NCI-H2107 treated with DMSO at 0.1 percent for 48 hours (cell line): Measurements from ENCODE around the gene DNAJA1.
"Not testable (repeated sequence)": the region's sequence is repeated elsewhere in the genome, so short reads cannot be mapped to it uniquely, and the experiment has no call there.

Source experiments
- DNase-seq: peaks from one replicate; lab custom pipeline; 2025; ENCODE audit not compliant: unreplicated experiment; lab: John Stamatoyannopoulos, UW

DNAJA1 gene

DNA sequence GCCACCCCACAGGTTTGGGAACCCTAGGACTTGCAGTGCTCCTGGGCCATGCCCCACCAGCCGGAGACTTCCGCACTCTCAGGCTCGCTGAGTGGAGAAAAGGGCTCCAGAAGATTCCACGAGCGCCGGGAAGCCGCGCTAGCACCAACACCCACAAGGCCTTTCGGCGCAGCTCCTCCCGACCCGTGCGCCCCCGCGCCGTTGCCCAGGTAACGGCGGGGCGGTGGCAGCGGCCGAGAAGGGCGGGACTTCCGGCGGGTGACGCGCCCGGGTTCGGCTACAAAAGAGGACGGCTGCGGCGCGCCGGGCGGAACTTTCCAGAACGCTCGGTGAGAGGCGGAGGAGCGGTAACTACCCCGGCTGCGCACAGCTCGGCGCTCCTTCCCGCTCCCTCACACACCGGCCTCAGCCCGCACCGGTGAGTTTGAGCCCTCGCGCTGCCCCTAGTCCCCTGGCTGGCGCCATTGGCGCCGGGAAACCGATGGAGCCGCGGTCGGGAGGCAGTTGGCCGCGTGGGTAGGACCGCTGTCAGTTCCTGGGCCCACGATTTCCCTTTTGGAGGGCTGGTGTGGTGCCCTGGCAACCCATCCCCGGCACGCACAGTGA, at the start of gene DNAJA1:
Gene DNAJA1 (plus strand): TSS at position 308 of the 606 bp plus-strand sequence. CDS start 1,212 bp downstream, outside the sequence.
- peak; percentile 55 for DNase-seq

DNA sequence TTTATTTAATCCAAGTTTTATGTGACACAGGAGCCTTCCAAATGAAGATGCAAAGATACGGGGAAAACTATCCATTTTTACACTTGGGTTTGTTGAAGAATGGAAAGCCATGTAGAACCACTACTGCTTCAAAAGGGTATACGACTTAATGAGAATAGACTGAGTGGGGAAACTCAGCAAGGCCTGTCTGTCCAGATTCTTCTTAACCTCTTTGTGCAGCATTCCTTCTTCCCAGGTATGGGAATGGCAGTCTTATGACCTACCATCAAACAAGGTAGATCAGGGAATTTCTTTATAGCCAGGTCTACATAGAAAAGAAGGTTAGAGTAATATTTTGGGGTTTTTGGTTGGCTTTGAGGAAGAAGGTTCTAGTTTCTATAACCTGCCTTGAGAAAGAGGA, 47.0 kb upstream of the DNAJA1 start:
- DNase-seq = no peak

DNA sequence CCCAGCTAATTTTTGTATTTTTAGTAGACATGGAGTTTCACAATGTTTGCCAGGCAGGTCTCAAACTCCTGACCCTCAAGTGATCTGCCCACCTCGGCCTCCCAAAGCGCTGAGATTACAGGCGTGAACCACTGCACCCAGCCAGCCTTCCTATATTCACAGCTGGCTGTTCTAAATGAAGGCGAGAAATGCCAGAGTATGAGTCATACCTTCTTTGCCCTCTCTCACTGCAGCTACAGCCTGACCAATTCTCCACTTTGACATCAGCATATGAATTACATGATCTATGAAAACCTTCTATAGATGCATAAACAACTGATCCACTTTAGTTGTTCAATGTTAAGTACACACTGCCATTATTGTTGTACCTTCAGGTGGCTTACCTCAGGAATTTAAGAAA, 38.1 kb upstream of the DNAJA1 start:
- DNase-seq = no peak

DNA sequence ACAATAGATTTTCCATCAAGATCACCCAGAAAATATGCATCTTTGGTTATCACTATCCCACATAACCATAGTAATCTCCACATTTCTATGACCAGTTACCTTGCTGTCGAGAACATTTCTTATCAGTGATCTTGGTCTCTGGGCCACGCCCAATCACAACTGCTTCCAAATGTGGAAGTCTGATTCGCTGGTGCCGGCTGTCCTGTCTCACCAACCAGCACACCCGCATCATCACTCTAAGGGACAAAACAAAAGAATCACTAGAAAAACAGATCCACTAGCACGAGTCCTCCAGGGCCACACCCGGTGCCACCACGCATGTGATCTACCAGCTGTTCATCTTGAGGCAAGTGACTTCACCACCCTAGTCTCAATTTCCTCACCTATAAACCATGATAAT, 35.4 kb upstream of the DNAJA1 start:
- DNase-seq = no peak

DNA sequence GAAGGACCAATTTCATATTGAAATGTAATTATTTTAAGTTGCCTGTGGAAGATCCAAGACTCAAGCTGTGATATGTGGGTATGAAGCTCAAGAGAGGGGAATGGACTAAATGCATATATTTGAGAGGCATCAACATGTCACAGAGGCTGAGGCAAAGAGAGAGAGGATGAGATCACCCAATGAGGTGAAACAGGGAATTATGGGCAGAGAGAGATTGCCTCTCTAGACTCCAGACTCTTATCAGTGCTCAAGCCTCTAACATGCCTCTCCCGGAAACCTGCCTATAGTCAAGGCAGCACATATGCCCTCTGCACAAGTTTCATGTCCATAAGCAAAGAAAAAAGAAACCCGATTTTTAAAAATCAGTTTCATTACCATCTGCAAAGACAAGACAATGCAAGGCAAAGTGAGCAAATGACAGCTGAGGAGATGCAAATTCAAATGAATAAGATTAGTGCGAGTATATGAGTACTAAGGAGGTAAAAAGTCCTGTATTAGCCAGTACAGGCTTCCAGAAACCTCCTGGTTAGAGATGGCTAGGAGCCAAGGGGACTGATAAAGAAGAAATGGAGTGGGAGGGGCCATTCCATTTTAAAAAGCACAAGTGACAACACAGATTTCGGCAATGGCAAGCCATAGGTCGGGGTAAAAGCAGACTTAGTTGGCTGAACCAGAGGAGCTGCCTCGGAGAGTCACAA, 33.0 kb upstream of the DNAJA1 start:
- no peak for DNase-seq

DNA sequence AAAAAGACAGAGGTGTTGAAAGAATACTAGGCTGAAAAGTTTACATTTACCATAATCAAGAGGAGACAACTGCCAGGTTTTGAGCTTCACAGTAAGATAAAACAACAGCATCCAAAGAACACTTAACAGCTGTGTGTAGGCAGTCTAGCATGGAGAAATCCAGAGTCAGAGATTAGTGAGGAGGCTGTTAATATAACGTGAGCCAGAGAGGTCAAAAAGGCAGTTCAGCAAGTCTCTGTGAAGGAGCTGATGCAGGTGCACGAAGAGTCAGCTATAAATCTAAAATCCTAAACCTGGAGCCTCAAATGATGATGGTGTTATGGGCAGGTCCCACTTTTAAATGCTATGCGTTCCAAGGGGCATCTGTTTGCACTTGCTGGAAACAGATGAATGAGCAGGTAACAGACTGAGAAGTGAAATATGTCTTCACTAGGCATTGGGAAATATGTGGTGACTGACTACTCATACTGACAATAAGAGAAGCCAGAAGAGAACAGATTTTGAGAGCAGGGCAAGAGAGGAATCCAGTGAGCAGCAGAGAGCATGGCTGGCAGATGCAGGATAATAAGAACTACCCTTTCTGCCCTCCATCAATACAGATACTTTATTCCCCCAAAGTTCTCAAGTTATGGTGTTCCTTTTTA, 32.4 kb upstream of the DNAJA1 start:
- DNase-seq = no peak

DNA sequence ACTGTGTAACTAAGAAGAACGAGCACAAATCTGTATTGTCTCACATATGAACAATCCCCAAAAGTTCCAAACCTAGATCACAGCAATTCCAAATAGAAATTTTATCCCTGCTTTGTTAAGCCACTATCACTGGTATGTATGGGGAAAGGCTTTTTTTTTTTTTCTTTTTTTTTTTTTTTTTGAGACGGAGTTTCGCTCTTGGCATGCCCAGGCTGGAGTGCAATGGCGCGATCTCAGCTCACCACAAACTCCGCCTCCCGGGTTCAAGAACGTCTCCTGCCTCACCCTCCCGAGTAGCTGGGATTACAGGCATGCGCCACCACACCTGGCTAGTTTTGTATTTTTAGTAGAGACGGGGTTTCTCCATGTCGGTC, 24.4 kb upstream of the DNAJA1 start:
- not testable (repeated sequence) for DNase-seq

DNA sequence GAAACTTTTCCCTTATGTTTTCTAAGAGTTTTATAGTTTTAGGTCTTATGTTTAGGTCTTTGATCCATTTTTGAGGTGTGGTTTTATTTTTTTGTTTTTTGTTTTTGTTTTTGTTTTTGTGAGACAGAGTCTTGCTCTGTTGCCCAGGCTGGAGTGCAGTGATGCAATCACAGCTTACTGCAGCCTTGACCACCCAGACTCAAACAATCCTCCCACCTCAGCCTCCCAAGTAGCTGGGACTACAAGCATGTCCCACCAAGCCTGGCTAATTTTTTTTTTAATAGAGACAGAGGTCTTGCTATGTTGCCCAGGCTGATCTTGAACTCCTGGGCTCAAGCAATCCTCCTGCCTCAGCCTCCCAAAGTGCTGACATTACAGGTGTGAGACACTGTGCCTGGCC, 19.7 kb upstream of the DNAJA1 start:
- not testable (repeated sequence) for DNase-seq

DNA sequence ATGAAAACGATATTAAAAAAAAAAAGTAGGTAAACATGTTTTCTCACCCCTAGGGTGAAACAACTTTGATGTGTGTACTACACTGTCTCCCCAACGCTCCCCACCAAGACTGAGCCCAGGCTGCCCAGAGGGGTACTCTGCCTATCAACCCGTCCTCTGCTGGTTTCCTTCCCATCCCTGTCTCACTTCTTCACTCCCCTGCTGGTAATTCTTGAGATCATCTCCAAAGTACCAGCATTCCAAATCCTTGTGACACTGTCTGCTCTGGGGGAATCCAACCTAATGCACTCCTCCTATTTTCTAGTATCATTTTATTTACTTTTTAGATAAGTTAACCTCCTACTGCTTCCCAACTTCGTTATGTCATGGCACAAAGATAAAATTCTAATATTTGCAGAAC, 17.3 kb upstream of the DNAJA1 start:
- DNase-seq = no peak

DNA sequence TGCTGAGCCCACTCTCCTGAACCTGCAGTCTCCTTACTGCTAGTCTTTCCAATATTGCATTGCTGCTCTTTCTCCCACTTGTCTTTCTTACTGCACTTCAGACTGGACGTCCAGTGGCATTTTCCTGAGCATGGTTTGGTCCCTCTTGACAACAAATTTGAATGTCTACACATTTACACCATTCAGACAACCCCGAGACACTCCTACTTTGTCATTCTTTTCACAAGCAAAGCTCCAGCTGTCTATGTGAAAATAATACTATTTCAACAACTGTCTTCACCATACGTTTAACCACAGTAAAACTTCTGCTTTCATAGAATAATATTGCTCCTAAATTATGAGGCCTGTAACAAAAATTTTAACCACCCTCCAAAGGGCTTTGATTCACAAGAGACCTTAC, 13.2 kb upstream of the DNAJA1 start:
- DNase-seq = no peak

DNA sequence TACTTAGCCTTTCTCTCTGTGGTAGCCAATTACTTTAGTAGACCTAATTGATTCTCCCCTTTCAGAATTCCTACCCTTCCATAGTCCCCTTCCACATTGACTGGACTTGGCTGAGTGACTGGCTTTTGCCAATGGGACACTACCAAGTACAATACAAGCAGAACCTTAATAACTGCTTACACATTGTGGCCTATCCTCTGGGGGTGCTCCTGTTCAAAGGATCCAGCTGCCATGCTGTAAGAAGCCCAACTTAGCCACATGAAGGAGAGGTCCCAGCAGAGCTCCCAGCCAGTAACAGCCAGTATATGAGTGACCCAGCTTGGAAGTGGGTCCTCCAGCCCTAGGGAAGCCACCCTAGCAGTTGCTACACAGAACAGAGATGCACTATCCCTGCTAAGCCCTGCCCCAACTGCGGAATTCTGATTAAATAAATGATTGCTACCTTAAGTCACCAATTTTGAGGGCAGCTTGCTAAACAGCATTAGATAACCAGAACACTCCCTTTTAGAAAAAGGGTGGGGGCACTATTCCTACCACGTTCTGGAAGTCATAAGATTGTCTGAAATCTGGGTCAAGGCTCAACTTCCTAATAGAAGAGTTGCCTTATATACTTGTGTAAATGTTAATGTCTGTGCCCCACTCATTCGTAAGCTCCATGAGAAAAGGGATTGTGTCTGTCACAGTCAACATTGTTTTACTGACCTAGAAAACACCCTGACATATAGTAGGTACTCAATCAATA, 12.6 kb upstream of the DNAJA1 start:
- no peak for DNase-seq

DNA sequence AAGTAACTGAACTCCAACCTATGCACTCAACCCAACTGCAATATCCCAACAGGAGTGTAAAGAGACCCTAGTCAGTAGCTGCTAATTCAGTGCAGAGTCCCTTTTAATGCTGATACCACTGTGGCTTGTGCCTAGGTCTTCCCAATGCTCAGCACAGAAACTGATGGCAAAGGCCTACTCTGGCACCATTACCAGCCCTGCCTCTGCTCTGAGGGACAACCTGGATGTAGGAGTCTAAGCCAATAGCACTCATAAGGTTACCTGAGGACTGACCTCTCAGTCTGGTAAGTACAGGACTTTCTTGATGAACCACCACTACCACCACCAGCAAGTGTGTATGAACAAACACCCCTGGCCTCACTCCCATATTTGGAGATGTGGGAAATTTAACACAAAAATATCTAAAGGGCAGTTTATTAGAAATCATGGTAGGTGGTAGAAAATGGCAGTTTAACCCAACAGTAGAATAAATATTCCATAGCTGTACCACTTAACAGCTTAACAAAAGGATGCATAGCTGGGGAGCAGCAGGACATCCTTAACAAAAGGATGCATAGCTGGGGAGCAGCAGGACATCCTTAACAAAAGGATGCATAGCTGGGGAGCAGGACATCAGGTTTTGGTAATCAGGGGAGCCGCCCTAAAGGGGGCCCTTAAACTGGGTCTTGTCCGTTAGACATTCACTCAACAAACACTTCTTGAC, 11.0 kb upstream of the DNAJA1 start:
- no peak for DNase-seq

DNA sequence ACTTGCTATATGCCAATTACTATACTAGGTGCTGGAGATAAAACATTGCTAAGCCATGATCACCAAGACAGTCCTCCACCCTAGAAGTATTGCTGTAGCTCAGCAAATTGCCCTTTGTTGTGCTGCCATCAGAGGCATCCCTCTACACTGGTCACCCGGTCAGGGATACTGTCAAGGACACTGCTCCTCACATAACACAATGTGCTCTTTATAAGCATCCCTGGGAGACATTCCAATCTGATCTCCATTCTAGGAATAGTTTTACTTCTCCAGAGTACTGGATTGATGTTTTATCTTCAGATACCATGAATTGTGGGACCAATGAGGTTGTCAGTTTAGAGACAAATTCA, 10.4 kb upstream of the DNAJA1 start:
- DNase-seq = no peak

DNA sequence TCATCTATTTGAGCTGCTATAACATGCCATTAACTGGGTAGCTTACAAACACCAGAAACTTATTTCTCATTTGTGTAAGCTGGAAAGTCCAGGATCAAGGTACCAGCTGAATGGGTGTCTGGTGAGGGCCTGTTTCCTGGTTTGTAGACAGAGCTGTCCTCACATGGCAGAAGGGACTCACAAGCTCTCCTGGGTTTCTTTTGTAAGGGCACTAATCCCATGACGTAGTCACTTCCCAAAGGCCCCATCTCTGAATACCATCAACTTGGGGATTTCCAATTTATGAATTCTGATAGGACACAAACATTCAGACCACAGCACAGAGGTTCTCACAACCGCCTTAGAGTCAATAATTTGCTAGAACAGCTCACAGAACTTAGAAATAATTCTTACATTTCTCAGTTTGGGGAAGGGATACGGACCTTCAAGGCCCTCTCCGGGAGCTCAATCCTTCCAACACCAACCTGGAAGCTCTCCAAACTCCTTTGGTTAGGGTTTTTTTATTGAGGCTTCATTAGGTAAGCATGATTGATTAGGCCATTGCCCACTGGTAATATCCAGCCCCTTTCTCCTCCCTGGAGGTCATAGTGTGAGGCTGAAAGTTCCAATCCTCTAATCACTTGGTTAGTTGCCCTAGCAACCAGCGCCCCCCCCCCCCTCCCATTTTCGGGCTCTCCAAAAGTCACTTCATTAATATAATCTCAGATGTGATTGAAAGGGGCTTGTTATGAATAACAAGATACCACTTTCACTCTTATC, 7.6 kb upstream of the DNAJA1 start:
- DNase-seq = no peak

DNA sequence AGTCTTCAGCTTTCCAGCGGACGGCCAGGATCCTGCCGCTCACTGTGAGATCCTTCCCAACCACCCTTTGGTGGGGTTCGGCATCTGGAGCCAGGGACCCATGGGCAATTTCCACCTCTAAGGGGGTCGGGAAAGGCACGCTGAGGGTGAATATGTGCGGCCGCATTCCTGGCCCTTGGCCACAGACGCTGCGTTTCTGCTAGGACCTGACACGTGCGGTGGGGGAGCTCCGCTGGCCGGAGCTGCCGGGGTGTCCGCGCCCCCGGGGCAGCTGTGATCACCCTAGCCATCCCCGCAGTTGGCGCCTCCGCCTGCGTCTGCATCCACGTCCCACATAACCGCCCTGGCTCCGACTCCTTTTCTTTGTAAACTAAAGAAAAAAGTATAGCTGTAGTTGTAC, 5.3 kb upstream of the DNAJA1 start:
- DNase-seq = no peak

DNA sequence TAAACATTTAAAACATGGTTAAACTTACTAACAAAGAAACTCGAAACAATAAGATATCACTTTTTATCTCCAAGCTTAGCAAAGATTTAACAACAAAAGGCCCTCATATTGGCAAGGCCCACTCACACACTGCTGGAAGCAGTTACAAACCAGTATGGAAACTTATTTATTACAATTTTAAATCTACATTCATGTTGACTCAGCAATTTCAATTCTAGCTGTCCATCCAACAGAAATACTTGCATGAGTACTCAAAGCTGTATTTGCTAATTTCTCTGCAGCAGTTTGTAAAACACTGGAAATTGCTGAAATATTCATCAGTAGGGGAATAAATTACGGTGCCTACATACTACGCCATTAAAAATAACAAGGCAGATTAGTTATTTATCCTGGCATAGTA, 2.8 kb upstream of the DNAJA1 start:
- no peak for DNase-seq

DNA sequence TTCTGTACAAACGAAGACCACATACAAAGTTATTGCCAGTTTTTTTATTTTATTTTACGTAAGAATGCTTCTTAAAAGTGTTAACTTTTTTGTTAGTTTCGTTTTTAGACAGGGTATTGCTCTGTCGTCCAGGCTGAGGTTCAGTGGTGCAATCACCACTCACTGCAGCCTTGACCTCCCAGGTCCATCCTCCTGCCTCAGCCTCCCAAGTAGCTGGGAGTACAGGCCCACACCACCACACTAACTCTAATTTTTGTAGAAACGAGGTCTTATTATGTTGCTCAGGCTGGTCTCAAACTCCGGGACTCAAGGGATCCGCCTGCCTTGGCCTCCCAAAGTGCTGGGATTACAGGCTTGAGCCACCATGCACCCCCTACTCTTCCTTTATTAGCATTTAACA, 2.3 kb upstream of the DNAJA1 start:
- DNase-seq = no peak

DNA sequence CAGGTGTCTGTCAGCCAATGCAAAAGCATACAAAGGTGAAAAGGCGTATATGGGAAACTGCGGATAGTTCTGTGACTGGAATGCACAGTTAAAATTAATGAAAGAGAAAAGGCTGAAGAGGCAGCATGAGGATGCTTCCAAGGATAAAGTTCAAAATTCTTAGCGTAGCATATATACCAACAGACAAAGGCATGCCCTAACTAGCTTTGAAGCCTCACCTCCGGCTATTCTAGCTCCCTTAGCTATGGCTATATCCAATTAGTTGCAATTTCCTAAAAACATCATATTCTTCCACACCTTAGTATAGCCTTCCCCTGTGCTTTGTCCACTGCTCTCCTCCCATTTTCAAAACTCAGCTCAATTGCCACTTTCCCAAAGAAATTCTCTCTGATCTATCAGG, 1.4 kb upstream of the DNAJA1 start:
- DNase-seq = no peak

DNA sequence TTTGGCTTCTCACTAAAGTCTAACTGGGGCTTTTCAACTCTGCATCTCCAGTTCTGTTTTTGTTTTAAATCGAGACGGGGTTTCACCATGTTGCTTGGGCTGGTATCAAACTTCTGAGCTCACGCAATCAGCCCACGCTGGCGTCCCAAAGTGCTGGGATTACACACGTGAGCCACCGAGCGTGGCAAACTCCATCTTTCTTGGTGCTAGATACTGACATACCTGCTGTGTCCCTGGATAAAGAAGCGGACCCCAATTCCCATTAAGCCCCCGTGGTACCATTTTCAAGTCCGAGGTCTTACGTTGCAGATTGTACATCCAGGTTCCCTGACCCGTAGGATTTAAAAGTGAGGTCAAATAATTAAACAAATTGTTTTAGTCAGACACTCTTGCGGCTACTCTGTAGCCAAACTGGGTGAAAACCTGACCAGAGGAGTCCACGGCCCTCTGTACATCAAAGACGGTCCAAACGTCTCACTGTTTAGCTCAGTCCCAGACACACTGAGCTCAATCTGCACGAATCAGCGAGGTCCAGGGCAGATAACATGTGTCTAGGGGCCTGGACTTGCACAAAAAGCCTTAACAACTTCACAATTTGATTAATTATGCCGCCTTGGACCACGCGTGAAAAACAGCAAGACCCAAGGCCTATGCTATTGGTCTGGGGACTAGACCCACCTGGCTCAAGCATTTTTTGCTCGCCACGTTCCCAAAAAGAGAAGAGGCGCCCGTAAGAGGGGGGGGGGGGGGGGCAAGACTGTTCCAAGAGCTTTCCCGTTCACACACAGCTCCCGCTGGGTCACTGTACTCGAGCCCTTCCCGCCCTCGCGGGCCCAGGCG, 727 bp upstream of the DNAJA1 start:
- DNase-seq = no peak
